Activated gamma-delta T cell (primary cell): ENCODE measurements around the gene POLR3K.
"Not testable (repeated sequence)": the region's sequence is repeated elsewhere in the genome, so short reads cannot be mapped to it uniquely, and the experiment has no call there.

Experiments
- DNase-seq: peaks from one replicate; lab custom pipeline; 2025; lab: John Stamatoyannopoulos, UW

Gene POLR3K

GRCh38 chr16:42691-43090 lies 10.7 kb downstream of the POLR3K start:
- no peak for DNase-seq

GRCh38 chr16:42069-42457 lies 11.3 kb downstream of the POLR3K start:
- DNase-seq: no peak

DNA sequence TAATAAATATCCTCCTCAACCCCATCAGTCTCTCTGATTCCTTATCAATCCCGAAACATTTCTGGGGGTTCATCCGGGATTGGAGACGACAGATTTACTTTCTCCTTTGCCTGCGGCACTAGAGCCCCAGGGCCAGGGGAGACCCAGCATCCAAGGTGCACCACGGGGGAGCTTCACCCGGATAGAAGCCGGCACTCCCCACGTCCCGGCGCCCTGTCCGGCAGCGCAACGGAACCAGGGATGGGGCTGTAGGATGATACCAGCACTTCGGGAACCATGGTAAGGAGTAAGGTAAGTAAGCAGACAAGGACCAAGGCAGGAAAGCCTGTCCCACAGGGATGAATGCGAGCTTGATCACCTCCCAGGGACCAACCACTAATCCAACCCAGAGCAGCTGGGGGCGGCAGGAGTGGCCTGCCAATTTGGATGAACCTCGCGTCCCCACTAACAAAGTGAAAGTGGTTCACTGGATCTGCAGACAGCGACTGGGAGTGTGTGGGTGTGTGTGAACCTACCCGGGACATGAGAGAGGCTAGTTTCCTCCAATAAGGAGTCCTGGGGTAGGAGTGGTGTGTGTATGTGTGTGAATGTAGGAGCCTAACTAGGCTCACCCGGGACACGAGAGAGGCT lies 11.9 kb downstream of the POLR3K start:
- DNase-seq: no peak

- no peak for DNase-seq
Observed at GRCh38 chr16:38941-39892, 14.2 kb downstream of the POLR3K start.

- DNase-seq: not testable (repeated sequence)
Observed at GRCh38 chr16:38206-38605, 15.2 kb downstream of the POLR3K start.

- DNase-seq: no peak
Observed at GRCh38 chr16:37511-37910, 15.9 kb downstream of the POLR3K start.

DNA sequence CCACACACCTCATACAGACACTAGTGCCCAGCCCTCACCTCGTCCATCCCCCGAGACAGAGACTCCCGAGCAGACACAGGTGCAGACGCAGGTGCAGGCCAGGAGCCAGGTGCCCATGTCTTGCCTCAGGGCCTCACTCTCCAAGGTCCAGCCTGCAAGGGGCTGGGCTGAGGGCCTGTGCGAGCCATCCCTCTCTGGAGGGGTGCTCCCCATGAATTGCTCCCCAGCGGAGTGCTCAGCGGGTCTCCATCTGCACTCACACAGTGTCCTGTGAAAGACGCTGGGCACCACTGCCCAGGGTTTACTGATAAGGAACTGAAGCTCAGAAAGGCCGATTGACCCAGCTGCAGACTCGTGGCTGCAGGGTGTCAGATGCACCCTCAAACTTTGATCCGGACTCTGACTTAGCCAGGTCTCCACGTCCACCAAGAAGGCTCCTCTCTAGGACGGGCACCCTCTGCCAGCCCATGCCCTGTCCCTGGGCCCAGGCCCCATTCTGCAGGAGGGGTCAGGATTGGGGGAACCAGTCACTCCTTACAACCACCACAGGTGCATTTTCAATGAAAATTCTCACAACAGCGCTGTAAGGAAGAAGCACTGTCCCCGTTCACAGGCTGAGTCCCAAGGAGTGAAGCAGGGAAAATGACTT lies 16.9 kb downstream of the POLR3K start:
- DNase-seq: no peak

GRCh38 chr16:35678-36305 lies 17.6 kb downstream of the POLR3K start:
- no peak for DNase-seq

GRCh38 chr16:35011-35677 lies 18.3 kb downstream of the POLR3K start:
- DNase-seq: no peak

- no peak for DNase-seq
Observed at GRCh38 chr16:34648-34987, 18.8 kb downstream of the POLR3K start.

- DNase-seq: no peak
Observed at GRCh38 chr16:33877-34647, 19.3 kb downstream of the POLR3K start.

- not testable (repeated sequence) for DNase-seq
Observed at GRCh38 chr16:33154-33876, 20.1 kb downstream of the POLR3K start.

DNA sequence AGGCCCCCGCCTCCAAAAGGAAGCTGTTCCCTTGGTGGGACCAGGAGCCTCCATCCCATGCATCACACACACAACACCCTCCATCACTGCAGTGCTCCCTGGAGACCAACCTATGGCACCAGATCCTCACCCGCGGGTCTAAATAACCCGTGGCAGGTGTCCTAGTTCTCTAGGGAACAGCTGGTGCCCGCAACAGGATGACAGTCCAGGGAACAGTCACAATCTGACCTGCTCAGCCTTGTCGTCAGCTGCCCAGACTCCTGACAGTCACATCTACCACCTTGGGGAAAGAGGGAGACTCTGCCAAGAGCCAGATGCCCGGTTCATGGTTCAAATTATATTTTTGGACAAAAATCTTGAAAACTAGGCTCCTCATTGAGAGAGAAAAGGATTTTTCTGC lies 22.8 kb downstream of the POLR3K start:
- not testable (repeated sequence) for DNase-seq

DNA sequence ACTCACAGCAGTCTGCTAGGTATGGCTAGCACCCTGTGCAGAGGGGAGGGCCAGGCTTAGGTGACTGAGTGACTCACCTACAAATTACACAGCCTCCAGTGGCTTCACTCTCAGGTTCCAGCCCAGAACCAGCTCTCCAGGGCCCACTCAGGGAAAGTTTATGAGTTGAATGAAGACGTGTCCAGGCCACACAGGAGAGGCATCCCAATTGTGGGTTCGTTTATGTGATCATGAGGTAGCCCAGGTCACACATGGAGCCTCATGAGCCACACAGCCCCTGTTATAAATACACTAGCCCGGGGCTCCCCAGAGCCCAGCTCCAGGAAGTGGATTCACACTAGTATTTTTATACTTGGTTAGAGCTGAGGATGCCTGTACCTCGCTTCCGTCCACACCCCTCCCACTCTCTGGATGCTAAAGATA lies 27.5 kb downstream of the POLR3K start:
- not testable (repeated sequence) for DNase-seq

GRCh38 chr16:24151-24550 lies 29.3 kb downstream of the POLR3K start:
- not testable (repeated sequence) for DNase-seq

DNA sequence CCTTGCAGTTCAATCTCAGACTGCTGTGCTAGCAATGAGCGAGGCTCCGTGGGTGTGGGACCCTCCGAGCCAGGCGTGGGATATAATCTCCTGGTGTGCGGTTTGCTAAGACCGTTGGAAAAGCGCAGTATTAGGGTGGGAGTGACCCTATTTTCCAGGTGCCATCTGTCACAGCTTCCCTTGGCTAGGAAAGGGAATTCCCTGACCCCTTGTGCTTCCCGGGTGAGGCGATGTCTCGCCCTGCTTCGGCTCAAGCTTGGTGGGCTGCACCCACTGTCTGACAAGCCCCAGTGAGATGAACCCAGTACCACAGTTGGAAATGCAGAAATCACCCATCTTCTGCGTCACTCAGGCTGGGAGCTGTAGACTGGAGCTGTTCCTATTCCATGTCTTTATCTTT lies 32.5 kb downstream of the POLR3K start:
- DNase-seq: not testable (repeated sequence)

DNA sequence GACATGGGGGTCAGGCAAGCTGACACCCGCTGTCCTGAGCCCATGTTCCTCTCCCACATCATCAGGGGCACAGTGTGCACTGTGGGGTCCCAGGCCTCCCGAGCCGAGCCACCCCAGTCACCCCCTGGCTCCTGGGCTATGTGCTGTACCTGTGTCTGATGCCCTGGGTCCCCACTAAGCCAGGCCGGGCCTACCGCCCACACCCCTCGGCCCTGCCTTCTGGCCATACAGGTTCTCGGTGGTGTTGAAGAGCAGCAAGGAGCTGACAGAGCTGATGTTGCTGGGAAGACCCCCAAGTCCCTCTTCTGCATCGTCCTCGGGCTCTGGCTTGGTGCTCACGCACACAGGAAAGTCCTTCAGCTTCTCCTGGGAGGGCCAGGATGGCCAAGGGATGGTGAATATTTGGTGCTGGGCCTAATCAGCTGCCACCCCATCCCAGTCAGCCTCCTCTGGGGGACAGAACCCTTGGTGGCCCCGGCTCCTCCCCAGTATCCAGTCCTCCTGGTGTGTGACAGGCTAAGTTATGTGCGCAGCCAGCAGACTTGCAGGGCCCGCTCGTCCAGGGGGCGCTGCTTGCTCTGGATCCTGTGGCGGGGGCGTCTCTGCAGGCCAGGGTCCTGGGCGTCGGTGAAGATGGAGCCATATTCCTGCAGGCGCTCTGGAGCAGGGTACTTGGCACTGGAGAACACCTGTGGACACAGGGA lies 36.2 kb downstream of the POLR3K start:
- DNase-seq: not testable (repeated sequence)

DNA sequence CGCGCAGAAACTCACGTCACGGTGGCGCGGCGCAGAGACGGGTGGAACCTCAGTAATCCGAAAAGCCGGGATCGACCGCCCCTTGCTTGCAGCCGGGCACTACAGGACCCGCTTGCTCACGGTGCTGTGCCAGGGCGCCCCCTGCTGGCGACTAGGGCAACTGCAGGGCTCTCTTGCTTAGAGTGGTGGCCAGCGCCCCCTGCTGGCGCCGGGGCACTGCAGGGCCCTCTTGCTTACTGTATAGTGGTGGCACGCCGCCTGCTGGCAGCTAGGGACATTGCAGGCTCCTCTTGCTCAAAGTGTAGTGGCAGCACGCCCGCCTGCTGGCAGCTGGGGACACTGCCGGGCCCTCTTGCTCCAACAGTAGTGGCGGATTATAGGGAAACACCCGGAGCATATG lies 42.6 kb downstream of the POLR3K start:
- DNase-seq: peak; percentile 74

DNA sequence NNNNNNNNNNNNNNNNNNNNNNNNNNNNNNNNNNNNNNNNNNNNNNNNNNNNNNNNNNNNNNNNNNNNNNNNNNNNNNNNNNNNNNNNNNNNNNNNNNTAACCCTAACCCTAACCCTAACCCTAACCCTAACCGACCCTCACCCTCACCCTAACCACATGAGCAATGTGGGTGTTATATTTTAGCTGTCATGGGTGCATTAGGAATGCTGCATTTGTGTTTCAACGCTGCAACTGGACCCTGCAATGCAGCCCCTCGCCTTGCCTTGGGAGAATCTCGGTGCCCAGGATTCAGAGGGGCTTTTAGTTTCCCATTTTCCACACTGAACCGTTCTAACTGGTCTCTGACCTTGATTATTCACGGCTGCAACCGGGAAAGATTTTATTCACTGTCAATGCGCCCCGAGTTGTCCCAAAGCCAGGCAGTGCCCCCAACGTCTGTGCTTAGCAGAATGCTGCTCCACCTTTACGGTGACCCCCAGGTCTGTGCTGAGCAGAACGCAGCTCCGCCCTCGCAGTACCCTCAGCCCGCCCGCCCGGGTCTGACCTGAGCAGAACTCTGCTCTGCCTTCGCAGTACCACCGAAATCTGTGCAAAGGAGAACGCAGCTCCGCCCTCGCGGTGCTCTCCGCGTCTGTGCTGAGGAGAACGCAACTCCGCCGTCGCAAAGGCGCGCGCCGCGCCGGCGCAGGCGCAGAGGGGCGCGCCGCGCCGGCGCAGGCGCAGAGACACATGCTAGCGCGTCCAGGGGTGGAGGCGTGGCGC lies 43.3 kb downstream of the POLR3K start:
- no peak for DNase-seq
